MM.1S (cell line): ENCODE measurements around the gene GCLM.
A peak's percentile ranks its signal among the peaks of the same experiment; 100 is the strongest.

Source experiments
- DNase-seq: peaks from one replicate; pipeline ENCODE4 v3.0.0-alpha.2; 2015
- H2AFZ ChIP-seq: fragments of 300-600 bp; sonication (generic); 2 replicates; pipeline ENCODE4 v1.6.0; 2016; ENCODE audit warnings: antibody characterized with exemption, low read length
- H3F3A ChIP-seq: fragments of 300-600 bp; sonication (generic); 2 replicates; pipeline ENCODE4 v1.6.1; 2016; ENCODE audit warnings: mild to moderate bottlenecking, antibody characterized with exemption, low read length, moderate library complexity, mixed read lengths; ENCODE audit not compliant: insufficient read depth
- H3K27ac ChIP-seq: fragments of 300-600 bp; sonication (generic); 2 replicates; pipeline ENCODE4 v1.5.1; 2016; ENCODE audit warnings: mild to moderate bottlenecking, low read length
- H3K27me3 ChIP-seq: fragments of 300-600 bp; sonication (generic); replicated peaks from 2 replicates; pipeline ENCODE4 v1.6.0; 2016; ENCODE audit warnings: low read length; ENCODE audit not compliant: insufficient read depth
- H3K36me3 ChIP-seq: fragments of 300-600 bp; sonication (generic); replicated peaks from 2 replicates; pipeline ENCODE4 v1.6.1; 2016; ENCODE audit warnings: mild to moderate bottlenecking, low read length, mixed read lengths; ENCODE audit not compliant: insufficient read depth
- H3K4me1 ChIP-seq: fragments of 300-600 bp; sonication (generic); 2 replicates; pipeline ENCODE4 v1.6.1; 2016; ENCODE audit warnings: low read length, mixed read lengths
- H3K4me2 ChIP-seq: fragments of 300-600 bp; sonication (generic); 2 replicates; pipeline ENCODE4 v1.6.0; 2016; ENCODE audit warnings: low read depth, low read length
- H3K4me3 ChIP-seq: fragments of 300-600 bp; sonication (generic); 2 replicates; pipeline ENCODE4 v1.5.1; 2016; ENCODE audit warnings: low read length, mixed read lengths
- H3K79me2 ChIP-seq: fragments of 300-600 bp; sonication (generic); 2 replicates; pipeline ENCODE4 v1.6.1; 2016; ENCODE audit warnings: mixed run types, low read length, mixed read lengths
- H3K9ac ChIP-seq: fragments of 300-600 bp; sonication (generic); 2 replicates; pipeline ENCODE4 v1.6.1; 2016; ENCODE audit warnings: low read length, mixed read lengths
- H3K9me2 ChIP-seq: fragments of 300-600 bp; sonication (generic); replicated peaks from 2 replicates; pipeline ENCODE4 v1.6.1; 2016; ENCODE audit warnings: mild to moderate bottlenecking, low read length, mixed read lengths; ENCODE audit not compliant: insufficient read depth
- H3K9me3 ChIP-seq: fragments of 300-600 bp; sonication (generic); replicated peaks from 2 replicates; pipeline ENCODE4 v1.6.1; 2016; ENCODE audit warnings: mild to moderate bottlenecking, low read length, mixed read lengths; ENCODE audit not compliant: insufficient read depth
- H4K20me1 ChIP-seq: fragments of 300-600 bp; sonication (generic); 2 replicates; pipeline ENCODE4 v1.6.1; 2016; ENCODE audit warnings: mild to moderate bottlenecking, low read length, moderate library complexity, mixed read lengths; ENCODE audit not compliant: insufficient read depth
- EZH2 ChIP-seq: fragments of 300-600 bp; sonication (generic); optimal IDR thresholded peaks from 2 replicates; pipeline ENCODE3; 2017; ENCODE audit warnings: low read depth, mild to moderate bottlenecking, antibody characterized with exemption, low read length, mixed read lengths
- EZH2phosphoT487 ChIP-seq: fragments of 300-600 bp; sonication (generic); IDR thresholded peaks from 2 replicates; pipeline ENCODE4 v1.6.1; 2018; ENCODE audit warnings: antibody characterized with exemption, low read length
- TF ChIP-seq, protein P1 (sequence below): fragments of 300-600 bp; sonication (generic); IDR thresholded peaks from 2 replicates; pipeline ENCODE4 v1.5.1; 2016; ENCODE audit warnings: antibody characterized with exemption, low read length, mixed read lengths

The GCLM gene

DNA sequence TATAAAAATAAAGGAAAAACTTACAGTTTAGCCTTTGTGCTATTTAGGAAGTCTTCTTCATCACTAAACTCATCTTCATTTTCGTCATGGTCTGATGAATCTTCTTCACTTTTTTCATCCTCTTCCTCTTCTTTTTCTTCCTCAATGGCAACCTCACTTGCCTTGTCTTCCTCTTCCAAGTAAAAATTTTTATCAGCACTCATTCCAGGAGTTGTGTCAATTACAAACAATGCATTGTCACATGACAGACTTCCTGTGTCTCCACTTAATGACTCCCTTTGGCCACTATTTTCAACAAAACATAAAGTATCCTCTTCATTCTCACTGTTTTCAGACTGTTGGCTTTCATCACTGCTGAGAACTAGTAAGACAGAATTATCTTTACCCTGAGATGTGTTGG lies 33.0 kb downstream of the GCLM start:
- H3K4me2 ChIP-seq = peak overlapping the region; percentile 15; the same call in 1 of the 2 replicates
- peaks cover 33% of the 10 kb centered on the region for H3K79me2 ChIP-seq
- 0 out of 2 replicates have a peak, but pooled peaks cover 3% of the 10 kb centered on the region for H3F3A ChIP-seq
- H3K27ac ChIP-seq = no peak overlapping the region
- no peaks in the 10 kb centered on the region for H3K9me2 ChIP-seq
- H3K36me3 ChIP-seq = no peaks in the 10 kb centered on the region; the same call in 1 of the 2 replicates
- no peaks in the 10 kb centered on the region for H3K27me3 ChIP-seq
- no peak for DNase-seq
- H3K4me3 ChIP-seq = no peak overlapping the region
- no peak overlapping the region for H3K9ac ChIP-seq
- no peak overlapping the region for H2AFZ ChIP-seq
- no peaks in the 10 kb centered on the region for H3K9me3 ChIP-seq
- H3K4me1 ChIP-seq = no peaks in the 10 kb centered on the region; the same call in 1 of the 2 replicates
- no peaks in the 10 kb centered on the region for H4K20me1 ChIP-seq
- TF ChIP-seq EZH2 (no peak), EZH2phosphoT487 (no peak)
- TF ChIP-seq, protein P1, sequence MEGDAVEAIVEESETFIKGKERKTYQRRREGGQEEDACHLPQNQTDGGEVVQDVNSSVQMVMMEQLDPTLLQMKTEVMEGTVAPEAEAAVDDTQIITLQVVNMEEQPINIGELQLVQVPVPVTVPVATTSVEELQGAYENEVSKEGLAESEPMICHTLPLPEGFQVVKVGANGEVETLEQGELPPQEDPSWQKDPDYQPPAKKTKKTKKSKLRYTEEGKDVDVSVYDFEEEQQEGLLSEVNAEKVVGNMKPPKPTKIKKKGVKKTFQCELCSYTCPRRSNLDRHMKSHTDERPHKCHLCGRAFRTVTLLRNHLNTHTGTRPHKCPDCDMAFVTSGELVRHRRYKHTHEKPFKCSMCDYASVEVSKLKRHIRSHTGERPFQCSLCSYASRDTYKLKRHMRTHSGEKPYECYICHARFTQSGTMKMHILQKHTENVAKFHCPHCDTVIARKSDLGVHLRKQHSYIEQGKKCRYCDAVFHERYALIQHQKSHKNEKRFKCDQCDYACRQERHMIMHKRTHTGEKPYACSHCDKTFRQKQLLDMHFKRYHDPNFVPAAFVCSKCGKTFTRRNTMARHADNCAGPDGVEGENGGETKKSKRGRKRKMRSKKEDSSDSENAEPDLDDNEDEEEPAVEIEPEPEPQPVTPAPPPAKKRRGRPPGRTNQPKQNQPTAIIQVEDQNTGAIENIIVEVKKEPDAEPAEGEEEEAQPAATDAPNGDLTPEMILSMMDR = no peak

DNA sequence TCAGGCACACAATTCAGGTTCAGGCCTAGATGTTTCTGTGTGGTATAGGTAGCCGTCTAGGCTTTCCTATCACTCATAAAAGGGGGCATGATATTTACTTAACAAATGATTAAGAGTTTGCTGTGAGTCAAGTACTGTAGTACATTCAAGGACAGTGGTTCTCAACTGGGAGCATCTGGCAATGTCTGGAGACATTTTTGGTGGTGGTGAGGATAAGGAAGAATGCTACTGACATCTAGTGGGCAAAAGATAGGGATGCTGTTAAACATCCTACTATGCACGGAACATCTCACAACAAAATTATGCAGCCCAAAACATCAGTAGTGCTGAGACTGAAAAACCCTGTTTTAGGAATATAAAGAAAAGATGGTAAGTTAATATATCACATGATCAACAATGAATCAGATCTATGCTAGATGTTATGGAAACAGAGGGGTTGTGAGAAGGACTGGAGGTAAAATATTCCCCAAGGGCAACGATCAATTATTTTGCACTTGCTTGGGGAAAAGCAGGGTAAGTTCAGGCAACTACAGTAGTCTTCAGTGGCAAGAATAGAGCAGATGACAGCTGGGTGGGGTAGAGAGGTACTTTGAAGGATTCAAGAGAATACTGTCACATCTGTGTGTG lies 35.1 kb downstream of the GCLM start:
- Histone ChIP-seq H3K9me2 (no peaks in the 10 kb centered on the region), H3K79me2 (peaks cover 33% of the 10 kb centered on the region), H3K9ac (no peak overlapping the region), H3K4me3 (no peak overlapping the region), H3K36me3 (no peaks in the 10 kb centered on the region; the same call in 1 of the 2 replicates), H3K27ac (no peak overlapping the region), H3K9me3 (no peaks in the 10 kb centered on the region), H4K20me1 (no peaks in the 10 kb centered on the region), H3K27me3 (no peaks in the 10 kb centered on the region), H3K4me1 (no peaks in the 10 kb centered on the region; the same call in 1 of the 2 replicates), H2AFZ (no peak overlapping the region), H3K4me2 (no peak overlapping the region), H3F3A (no peaks in the 10 kb centered on the region)
- DNase-seq = no peak
- TF ChIP-seq EZH2phosphoT487 (no peak), EZH2 (no peak)
- TF ChIP-seq, protein P1 = peak; percentile 35

DNA sequence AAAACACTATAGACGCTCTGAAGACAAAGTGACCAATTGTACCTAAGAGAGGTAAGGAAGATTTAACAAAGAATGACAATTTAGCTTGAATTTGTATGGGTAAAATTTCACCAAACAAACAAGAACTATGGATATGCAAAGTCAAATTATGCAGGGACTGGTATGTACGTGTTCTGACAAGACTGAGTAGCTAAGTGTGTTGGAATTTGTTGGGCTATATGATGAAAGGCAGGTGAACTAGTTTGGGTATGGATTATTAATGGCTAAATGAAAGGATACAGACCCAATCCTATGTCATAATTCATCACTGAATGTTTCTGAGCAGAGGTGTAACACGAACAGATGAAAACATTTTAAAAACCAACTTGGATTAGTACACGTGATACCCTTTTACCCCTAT lies 37.9 kb downstream of the GCLM start:
- no peaks in the 10 kb centered on the region for H3F3A ChIP-seq
- TF ChIP-seq EZH2phosphoT487 = no peak
- TF ChIP-seq, protein P1 = no peak
- H3K36me3 ChIP-seq = no peaks in the 10 kb centered on the region; the same call in 1 of the 2 replicates
- no peak for DNase-seq
- H3K4me2 ChIP-seq = no peak overlapping the region
- no peaks in the 10 kb centered on the region for H3K9me2 ChIP-seq
- H3K9ac ChIP-seq = no peak overlapping the region
- no peaks in the 10 kb centered on the region for H4K20me1 ChIP-seq
- no peaks in the 10 kb centered on the region for H3K9me3 ChIP-seq
- no peaks in the 10 kb centered on the region for H3K27me3 ChIP-seq
- no peak overlapping the region for H3K4me3 ChIP-seq
- H3K79me2 ChIP-seq = peaks cover 5% of the 10 kb centered on the region
- no peak overlapping the region for H2AFZ ChIP-seq
- no peak overlapping the region for H3K27ac ChIP-seq
- no peaks in the 10 kb centered on the region for H3K4me1 ChIP-seq
